Right hindlimb (tissue), 1 donor: ENCODE results near the gene RABL3.
"Not testable (repeated sequence)": the region's sequence is repeated elsewhere in the genome, so short reads cannot be mapped to it uniquely, and the experiment has no call there.

Experiments
- DNase-seq: peaks from one replicate; pipeline ENCODE4 v3.0.0-alpha.2; 2018

The RABL3 gene

GRCh38 chr3:120642368-120642948 is 99.9 kb downstream of the RABL3 start:
- DNase-seq: no peak

GRCh38 chr3:120641696-120642246 is 100.5 kb downstream of the RABL3 start:
- no peak for DNase-seq

GRCh38 chr3:120640231-120640630 is 102.1 kb downstream of the RABL3 start:
- DNase-seq: no peak

- not testable (repeated sequence) for DNase-seq
Observed at GRCh38 chr3:120638820-120639219, 103.5 kb downstream of the RABL3 start.

GRCh38 chr3:120637851-120638559 is 104.3 kb downstream of the RABL3 start:
- no peak for DNase-seq

GRCh38 chr3:120636795-120637401 is 105.4 kb downstream of the RABL3 start:
- no peak for DNase-seq
